ENCODE measurements around the gene FMN1. TPM values are rescaled to one million over a fixed set of nuclear protein-coding genes. Genes with fewer than 3 reads are reported as not detected.

FMN1 gene
- total and polyA plus RNA-seq, 2 of the 8 experiments (the other 6 are each of a cell fraction or from before 2014, with no cell fraction given) = 0.27 to 3.7 TPM

DNA sequence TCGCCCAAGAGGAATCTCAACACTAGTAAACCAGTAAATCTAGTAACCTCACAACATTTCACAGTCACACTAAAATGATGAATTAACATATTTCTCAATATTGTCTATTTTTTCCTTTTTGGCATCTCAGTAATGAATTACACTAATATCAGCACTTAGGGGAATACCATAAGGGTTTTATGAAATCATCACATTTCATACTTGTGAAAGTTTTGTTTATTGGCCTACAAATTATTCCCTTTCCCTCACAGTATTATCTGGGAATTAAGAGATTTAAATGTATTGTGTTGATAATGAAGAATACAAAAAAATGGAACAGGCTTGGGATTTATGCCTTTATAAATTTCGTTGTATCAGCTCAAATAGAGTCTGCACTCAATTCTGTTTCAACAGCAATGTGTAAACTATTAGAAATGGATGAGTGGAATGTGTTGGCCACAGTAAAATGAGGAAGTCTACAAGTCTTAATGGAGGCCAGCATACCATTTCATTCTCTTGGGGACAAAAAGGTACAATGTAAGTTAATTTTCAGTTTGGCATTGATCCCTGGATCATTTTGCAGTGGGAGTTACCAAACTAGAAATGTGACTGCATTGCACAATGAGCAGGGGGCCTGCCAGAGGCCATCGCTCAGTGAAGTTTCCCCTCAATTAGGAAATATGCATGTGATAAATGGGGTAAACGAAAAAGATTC, 195.4 kb downstream of the FMN1 start:
- H3K4me3 ChIP-seq (ENCODE audit: extremely low read depth in 1 of 4, insufficient read depth in 2 of 4, low read depth in 3 of 4, low read length in 4 of 4) = no peak overlapping the region
- H3K27me3 ChIP-seq (replicated peaks in 1 of 4; ENCODE audit: control insufficient read depth in 3 of 4, extremely low read depth in 1 of 4, insufficient read depth in 3 of 4, low read length in 3 of 4) = no peaks in the 10 kb centered on the region
- H2BK15ac ChIP-seq (ENCODE audit: low read length) = no peak overlapping the region
- no peaks in the 10 kb centered on the region for H3K9me3 ChIP-seq (ENCODE audit: insufficient read depth in 2 of 2, low read depth in 1 of 2, low read length in 1 of 2)
- H3K36me3 ChIP-seq (ENCODE audit: control insufficient read depth in 2 of 4, insufficient read depth in 4 of 4, low read length in 3 of 4) = no peaks in the 10 kb centered on the region
- no peaks in the 10 kb centered on the region for H4K20me1 ChIP-seq (replicated peaks in 1 of 2; ENCODE audit: control insufficient read depth in 1 of 2, insufficient read depth in 2 of 2, low read length in 2 of 2)
- H3K56ac ChIP-seq (replicated peaks; ENCODE audit: insufficient read length, low read depth, low read length) = no peak overlapping the region
- no peak overlapping the region for H2BK20ac ChIP-seq (ENCODE audit: low read length)
- no peaks in the 10 kb centered on the region for H3K23me2 ChIP-seq (ENCODE audit: low read depth, low read length)
- no peak overlapping the region for H4K5ac ChIP-seq (ENCODE audit: insufficient read length, low read depth, low read length)
- no peak for FAIRE-seq
- no peak overlapping the region for H2AFZ ChIP-seq (ENCODE audit: low read length)
- 87% methylated on average over 4 of the region's 4 CpGs; no CpG with 5 or more reads in 1 of the 2 experiments for WGBS, 2 experiments (ENCODE audit: extremely low coverage in 1 of 2, insufficient coverage in 1 of 2, insufficient read length in 1 of 2, insufficient replicate concordance in 2 of 2, low coverage in 1 of 2, low lambda C conversion rate in 2 of 2, missing lambda C conversion rate in 1 of 2)
- H3K18ac ChIP-seq (ENCODE audit: extremely low read depth, low read length) = no peak overlapping the region
- no peak overlapping the region for H3K27ac ChIP-seq (ENCODE audit: low read depth, low read length)
- no peak overlapping the region for H2BK12ac ChIP-seq (ENCODE audit: low read depth, low read length)
- H3K23ac ChIP-seq (ENCODE audit: insufficient read length) = no peak overlapping the region
- no peak overlapping the region for H4K8ac ChIP-seq (ENCODE audit: extremely low read depth, insufficient read depth, low read length)
- no peak overlapping the region for H2BK120ac ChIP-seq (replicated peaks; ENCODE audit: low read depth, low read length)
- H3K4ac ChIP-seq (replicated peaks; ENCODE audit: insufficient read length, low read depth, low read length) = no peak overlapping the region
- no peak overlapping the region for H3K14ac ChIP-seq (ENCODE audit: insufficient read length)
- H3K79me1 ChIP-seq (ENCODE audit: low read depth, low read length) = no peaks in the 10 kb centered on the region
- H4K91ac ChIP-seq (replicated peaks; ENCODE audit: insufficient read length, low read length) = no peak overlapping the region
- no peak for DNase-seq (ENCODE audit: low read depth in 1 of 2, low spot score in 2 of 2)
- no peak overlapping the region for H2AK5ac ChIP-seq (ENCODE audit: low read depth, low read length)
- no peaks in the 10 kb centered on the region for H3K4me1 ChIP-seq (replicated peaks in 1 of 4; ENCODE audit: control insufficient read depth in 3 of 4, insufficient read depth in 4 of 4, low read length in 3 of 4)
- TF ChIP-seq RBBP5 (IDR thresholded peaks at IDR 0.05; ENCODE audit: borderline replicate concordance, low read depth, low read length) = no peak
- no peak for TF ChIP-seq CBX5 (IDR thresholded peaks at IDR 0.05; ENCODE audit: low read depth, low read length)
- no peak for TF ChIP-seq HDAC6 (IDR thresholded peaks at IDR 0.05; ENCODE audit: low read depth, low read length)
- TF ChIP-seq FOSL1 (IDR thresholded peaks at IDR 0.05; ENCODE audit: insufficient read depth, low read depth, low read length) = no peak
- TF ChIP-seq GABPA (IDR thresholded peaks at IDR 0.05; ENCODE audit: borderline replicate concordance, insufficient read depth, low read length) = no peak
- TF ChIP-seq RXRA (IDR thresholded peaks at IDR 0.05; ENCODE audit: insufficient read depth, low read depth, low read length) = no peak
- no peak overlapping the region for H2BK5ac ChIP-seq (ENCODE audit: low read depth, low read length)
- H3K79me2 ChIP-seq (ENCODE audit: control insufficient read depth in 1 of 2, insufficient read depth in 2 of 2, low read length in 2 of 2) = no peaks in the 10 kb centered on the region
- H3K4me2 ChIP-seq (ENCODE audit: insufficient read depth in 1 of 2, low read depth in 2 of 2, low read length in 2 of 2) = no peak overlapping the region
- ChIA-PET POLR2A (ENCODE audit: partially characterized antibody) (no interaction called here), CTCF (ENCODE audit: partially characterized antibody) (no interaction called here)
- H3K9ac ChIP-seq (replicated peaks in 1 of 4; ENCODE audit: extremely low read depth in 1 of 4, low read depth in 3 of 4, low read length in 3 of 4) = no peak overlapping the region
